Fibroblast of skin of left biceps (primary cell): Measurements from ENCODE around the gene RTN4RL1.
"Not testable (repeated sequence)": the region's sequence is repeated elsewhere in the genome, so short reads cannot be mapped to it uniquely, and the experiment has no call there.

Experiments used
- DNase-seq, 2 experiments: peaks; one replicate each; pipeline ENCODE4 v3.0.0-alpha.2; 2013; ENCODE audit warnings: low read depth in 2 of 2

Gene RTN4RL1

DNA sequence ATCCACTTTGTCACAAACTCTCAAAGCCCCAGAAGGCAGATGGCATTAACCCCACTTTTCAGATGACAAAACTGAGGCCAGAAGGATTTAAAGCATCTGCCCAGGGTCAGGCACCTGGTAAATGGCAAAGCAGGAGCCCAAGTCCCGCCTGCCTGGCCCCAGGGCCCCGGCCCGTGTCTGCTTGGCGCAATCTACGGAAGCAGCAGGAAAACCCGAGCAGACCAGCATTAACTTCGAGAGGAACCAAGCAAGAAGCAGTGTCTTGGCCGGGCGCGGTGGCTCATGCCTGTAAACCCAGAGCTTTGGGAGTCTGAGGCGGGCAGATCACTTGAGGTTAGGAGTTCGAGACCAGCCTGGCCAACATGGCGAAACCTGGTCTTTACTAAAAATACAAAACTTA is 21.6 kb downstream of the RTN4RL1 start:
- no peak for DNase-seq

DNA sequence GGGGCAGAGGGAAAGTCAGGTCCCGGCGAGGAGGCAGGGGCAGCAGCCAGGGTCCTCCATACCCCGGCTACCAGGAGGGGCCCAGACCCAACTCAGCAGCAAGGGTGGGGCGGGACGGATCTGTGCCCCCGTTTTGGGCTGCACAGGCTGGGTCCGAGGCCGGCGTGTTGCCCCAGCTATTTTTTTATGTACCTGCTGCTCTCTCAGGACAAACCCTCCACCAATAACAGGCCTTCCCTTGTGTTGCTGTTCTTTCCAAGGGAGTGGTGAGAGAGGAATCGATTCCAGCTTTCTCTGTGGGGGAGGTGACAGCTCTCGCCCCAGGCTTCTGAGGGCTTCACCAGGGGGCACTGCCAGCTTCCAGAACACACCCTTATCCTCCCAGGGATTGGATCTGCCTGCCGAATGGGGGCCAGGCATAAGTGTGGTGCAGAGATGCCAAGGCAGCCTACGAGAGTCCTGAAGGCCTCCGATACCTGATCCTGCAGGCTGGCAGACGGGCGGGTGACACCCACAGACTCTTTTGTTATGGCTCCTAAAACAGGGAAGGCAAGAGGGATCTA is 22.3 kb downstream of the RTN4RL1 start:
- DNase-seq = no peak

DNA sequence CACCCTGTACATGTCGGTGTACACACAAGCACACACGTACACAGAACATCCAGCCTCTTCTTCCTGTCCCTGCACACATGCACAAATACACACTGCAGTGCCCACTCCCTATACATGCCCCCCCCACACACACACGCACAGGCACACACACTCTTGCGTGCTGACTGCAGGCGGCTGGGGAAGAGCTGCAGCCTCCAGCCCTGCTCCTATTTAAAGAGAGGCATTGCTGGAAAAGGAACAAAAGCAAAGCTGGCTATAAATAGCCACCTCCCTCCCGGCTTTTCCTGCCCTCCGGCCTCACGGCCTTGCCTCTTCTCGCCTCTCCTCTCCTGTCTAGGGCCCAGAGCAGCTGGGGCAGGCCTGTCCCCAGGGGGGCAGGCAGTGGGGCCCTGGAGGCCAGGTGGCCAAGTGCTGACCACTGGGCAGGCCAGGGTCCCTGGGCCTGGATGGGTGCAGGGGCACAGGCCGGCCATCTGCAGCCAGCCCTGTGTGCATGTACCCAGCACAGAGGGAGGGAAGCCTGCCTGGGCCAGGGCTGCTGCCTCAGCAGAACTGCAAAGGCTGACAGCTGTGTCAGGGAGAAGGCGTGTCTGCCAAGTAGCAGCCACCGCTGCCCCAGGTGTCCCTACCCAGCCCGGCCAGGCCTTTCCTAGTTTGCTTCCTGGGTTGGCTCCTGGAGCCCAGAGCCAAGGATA is 25.4 kb downstream of the RTN4RL1 start:
- no peak for DNase-seq

GRCh38 chr17:1997927-1998742 is 27.0 kb downstream of the RTN4RL1 start:
- no peak for DNase-seq

DNA sequence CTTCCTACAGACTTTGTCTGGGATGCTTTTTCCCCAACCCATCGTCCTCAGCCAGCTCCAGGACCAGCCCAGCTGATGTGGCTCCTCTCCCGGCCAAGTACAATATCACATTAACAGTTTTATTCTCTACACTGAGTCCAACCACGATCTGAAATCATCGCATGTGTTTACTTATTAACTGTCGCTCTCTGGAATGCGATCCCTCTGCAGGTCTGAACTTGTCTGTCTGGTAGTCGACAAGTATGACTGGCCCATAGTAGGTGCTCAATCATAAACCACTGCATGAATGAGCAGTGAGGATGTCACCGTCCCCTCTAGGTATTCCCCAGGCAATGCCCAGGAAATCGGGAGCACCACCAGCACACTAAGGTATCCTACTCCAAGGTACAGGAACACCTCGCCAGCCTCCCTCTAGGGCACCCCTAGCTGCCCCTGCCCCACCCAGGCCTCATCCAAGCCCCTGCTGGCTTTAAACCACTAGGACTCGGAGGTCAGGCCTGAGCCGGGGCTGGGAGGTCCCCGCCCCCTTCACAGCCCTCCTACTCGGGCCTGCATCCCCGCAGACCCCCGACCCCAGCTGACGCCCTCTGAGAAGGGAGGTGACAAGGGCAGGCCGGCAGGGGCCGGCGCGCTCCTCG is 27.7 kb downstream of the RTN4RL1 start:
- no peak for DNase-seq

DNA sequence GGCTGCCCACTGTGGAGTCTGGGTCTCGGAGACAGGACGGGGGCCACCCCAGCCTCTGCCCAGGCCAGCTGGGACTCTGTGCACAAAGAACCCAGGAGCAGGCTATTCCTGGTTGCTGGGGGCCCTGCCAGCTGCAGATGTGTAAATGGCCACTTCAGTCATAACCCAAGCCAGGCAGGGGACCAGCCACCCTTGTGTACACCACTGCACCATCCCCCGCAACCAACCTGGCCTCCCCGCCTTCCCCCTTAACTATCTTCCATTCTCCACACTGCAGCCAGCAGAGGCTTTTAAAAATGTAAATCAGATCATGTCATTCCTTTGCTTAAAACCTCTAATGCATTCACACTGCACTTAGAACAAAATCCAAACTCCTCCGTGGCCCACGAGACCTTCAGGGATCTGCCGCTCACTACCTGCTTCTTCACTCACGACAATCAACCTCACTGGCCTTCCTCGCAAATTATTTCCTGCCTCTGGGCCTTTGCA is 28.3 kb downstream of the RTN4RL1 start:
- DNase-seq = no peak

DNA sequence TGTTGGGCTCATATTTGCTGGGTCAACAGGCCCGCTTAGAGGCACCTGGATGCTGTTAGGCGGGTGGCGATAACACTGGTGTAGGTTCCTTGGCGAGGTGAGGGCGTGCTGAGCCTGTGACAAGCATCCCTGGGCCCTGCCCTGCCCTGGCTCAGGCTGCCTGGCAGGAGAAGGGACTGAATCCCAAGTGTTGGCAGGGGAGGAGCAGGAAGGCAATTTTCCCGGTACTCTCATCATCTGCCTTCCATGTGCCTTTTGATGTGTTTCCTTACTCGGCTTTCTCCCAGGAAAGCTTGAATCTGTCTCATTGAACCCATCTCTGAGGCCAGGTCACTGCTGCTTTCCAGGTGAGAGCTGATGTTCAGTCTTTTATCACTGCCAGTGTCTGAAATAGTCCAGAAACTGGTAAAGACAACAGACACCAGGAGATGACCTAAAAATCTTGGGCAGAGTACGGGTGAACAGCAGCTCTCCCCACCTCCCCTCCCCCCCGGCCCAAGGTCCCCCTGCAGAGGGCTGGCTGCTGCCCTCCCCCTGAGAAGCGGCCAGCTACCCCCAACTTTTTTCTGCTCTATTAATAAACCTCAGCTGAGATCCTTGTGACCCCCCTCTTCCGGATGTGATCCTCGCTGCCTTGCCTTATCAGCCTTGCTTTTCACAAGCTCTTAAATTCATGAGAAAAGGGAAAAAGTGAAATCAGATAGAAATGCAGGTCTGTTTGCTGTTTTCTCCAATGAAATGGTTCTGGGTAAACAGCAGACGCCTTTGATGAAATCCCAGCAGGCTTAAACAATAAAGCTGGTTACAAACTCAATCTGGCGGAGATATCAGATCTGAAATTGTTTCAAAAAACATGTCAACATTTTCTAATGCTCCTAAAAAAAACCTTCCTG is 29.0 kb downstream of the RTN4RL1 start:
- no peak for DNase-seq

- no peak for DNase-seq
Measured at GRCh38 chr17:1995321-1995892, 29.7 kb downstream of the RTN4RL1 start.

GRCh38 chr17:1994707-1995106 is 30.4 kb downstream of the RTN4RL1 start:
- no peak for DNase-seq

- DNase-seq = no peak
Measured at GRCh38 chr17:1992541-1992940, 32.6 kb downstream of the RTN4RL1 start.

DNA sequence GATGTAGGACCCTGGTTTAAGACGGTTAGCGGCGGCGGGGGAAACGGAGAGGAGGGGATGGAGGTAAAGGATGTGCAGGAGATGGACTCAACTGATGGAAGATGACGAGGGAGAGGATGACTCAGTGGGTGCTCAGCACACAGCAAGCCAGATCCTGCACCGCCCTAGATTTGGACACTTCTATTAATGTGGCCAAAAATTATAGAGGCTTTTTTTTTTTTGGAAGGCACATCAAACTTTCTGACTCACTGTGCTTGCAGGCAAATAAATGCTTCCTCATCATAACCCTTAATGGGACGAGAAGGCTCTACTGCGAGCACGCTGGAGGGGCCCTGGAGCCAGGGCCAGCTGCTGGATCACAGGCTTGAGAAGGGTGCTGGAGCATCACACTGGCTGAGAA is 36.0 kb downstream of the RTN4RL1 start:
- DNase-seq = peak; percentile 64 to 72

- no peak for DNase-seq
Measured at GRCh38 chr17:1986783-1987451, 38.2 kb downstream of the RTN4RL1 start.

- no peak for DNase-seq
Measured at GRCh38 chr17:1985686-1986085, 39.4 kb downstream of the RTN4RL1 start.

GRCh38 chr17:1985093-1985492 is 40.0 kb downstream of the RTN4RL1 start:
- no peak for DNase-seq

DNA sequence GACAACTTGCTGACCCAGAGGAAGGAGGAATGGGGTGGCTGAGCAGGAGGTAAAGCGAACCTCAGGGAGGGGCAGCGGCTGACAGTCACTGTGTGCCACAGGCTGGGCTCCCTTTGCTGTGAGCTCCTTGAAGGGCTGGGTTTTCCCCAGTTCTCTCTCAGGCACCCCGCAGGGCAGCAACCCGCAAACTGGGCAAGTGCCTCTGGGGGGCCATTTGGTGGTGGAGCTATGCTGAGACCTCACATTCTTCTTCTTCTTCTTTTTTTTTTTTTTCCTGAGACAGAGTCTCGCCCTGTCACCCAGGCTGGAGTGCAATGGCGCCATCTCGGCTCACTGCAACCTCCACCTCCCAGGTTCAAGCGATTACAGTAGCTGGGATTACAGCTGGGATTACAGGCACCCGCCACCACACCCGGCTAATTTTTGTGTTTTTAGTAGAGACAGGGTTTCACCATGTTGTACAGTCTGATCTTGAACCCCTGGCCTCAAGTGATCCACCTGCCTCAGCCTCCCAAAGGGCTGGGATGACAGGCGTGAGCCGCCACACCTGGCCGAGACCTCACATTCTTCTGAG is 42.3 kb downstream of the RTN4RL1 start:
- not testable (repeated sequence) for DNase-seq

- no peak for DNase-seq
Measured at GRCh38 chr17:1980665-1981250, 44.4 kb downstream of the RTN4RL1 start.

DNA sequence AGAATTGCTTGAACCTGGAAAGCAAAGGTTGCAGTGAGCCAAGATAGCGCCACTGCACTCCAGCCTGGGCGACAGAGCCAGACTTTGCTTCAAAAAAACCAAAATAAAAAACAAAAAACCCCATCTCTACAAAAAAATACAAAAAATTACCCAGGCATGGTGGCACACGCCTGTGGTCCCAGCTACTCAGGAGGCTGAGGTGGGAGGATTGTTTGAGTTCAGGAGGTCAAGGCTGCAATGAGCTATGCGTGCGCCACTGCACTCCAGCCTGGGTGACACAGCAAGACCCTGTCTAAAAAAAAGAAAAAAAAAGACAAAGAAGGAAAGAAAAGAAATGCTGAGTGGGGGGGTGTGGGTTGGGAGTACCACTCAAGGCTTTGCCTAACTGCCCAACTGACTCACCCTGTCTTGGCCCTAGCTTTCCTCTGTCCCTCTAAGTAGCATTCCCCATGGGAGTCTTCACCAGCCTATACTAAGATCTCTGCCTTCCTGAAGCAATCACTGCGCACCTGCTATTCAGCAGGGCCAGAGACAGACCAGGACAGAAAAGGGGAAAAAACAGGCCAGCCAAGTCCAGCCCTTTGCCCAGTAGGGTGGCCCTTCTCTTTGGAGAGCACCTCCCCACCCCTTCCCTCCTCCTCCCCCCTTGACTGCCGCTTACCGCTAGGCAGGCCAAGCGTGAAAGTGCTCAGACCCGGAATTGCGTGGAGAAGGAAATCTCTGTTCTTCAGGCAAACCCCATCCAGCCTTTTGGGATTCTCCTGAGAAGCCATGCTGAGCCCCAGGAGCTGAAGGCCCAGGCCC is 45.8 kb downstream of the RTN4RL1 start:
- DNase-seq = no peak

DNA sequence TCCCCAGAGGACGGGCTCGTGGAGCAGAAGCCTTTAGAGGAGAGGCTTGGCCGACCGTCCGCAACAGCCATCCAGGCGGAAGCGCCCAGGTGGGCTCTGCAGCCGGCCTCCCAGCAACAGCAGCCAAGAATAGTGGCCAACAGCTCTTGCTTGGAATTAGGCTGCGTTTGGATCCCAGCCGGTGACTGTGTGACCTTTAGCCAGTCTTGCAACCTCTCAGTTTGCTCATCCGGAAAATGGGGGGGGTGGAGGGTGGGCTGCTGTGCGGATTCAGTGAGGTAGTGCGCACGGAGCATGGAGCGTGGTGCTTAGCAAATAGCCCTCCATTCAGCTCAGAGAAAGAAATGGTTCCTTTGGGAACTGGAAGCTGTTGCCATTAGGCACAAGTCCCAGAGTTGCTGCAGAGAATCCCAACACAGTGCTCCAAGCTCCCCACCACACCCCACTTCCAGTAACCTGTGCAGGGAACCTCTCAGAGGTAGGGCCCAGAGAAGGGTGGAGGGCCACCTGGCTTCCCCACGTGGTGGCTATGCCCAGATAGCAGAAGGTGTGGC is 46.7 kb downstream of the RTN4RL1 start:
- DNase-seq = no peak
